ENCODE data around the gene APCDD1L.

Gene APCDD1L

GRCh38 chr20:58471193-58472164 lies 43.7 kb downstream of the APCDD1L start:
- no peak overlapping the region for H3K9ac ChIP-seq (ENCODE audit: low read length)
- no peaks in the 10 kb centered on the region for H3K27me3 ChIP-seq (ENCODE audit: insufficient read depth, low read length, poor library complexity)
- no peaks in the 10 kb centered on the region for H3K79me1 ChIP-seq (ENCODE audit: low read length)
- H3K4me3 ChIP-seq (ENCODE audit: low read length), result no peak overlapping the region
- H2AK5ac ChIP-seq (ENCODE audit: low read length), result no peak overlapping the region
- no peak overlapping the region for H3K23ac ChIP-seq (ENCODE audit: low read length)
- H3K18ac ChIP-seq (ENCODE audit: low read length), result no peak overlapping the region
- no peaks in the 10 kb centered on the region for H3K4me1 ChIP-seq (ENCODE audit: control insufficient read depth, low read depth, low read length)
- H2BK120ac ChIP-seq (ENCODE audit: low read depth, low read length), result no peak overlapping the region
- H4K8ac ChIP-seq (ENCODE audit: low read depth, low read length), result no peak overlapping the region
- no peak overlapping the region for H3K56ac ChIP-seq (ENCODE audit: low read length)
- no peaks in the 10 kb centered on the region for H3K36me3 ChIP-seq (ENCODE audit: control insufficient read depth, insufficient read depth, low read length)
- H2BK15ac ChIP-seq (replicated peaks; ENCODE audit: low read depth), result no peak overlapping the region
- no peak for DNase-seq
- no peak overlapping the region for H2BK5ac ChIP-seq (ENCODE audit: low read length)
- no peaks in the 10 kb centered on the region for H3K79me2 ChIP-seq (ENCODE audit: control insufficient read depth, insufficient read depth, low read length)
- WGBS (ENCODE audit: extremely low coverage, insufficient coverage, low lambda C conversion rate), result no CpG with 5 or more reads among the region's 26 CpGs
- H3K4me2 ChIP-seq (ENCODE audit: low read length), result no peak overlapping the region
- H4K5ac ChIP-seq (ENCODE audit: low read length), result no peak overlapping the region
- no peak overlapping the region for H3K4ac ChIP-seq (ENCODE audit: low read depth, low read length)
- H3K27ac ChIP-seq (ENCODE audit: low read depth, low read length), result no peak overlapping the region

GRCh38 chr20:58470336-58471192 lies 44.6 kb downstream of the APCDD1L start:
- Histone ChIP-seq H4K8ac (ENCODE audit: low read depth, low read length) (no peak overlapping the region), H3K4ac (ENCODE audit: low read depth, low read length) (no peak overlapping the region), H3K79me2 (ENCODE audit: control insufficient read depth, insufficient read depth, low read length) (no peaks in the 10 kb centered on the region), H2BK120ac (ENCODE audit: low read depth, low read length) (no peak overlapping the region), H3K56ac (ENCODE audit: low read length) (no peak overlapping the region), H4K5ac (ENCODE audit: low read length) (no peak overlapping the region), H2AK5ac (ENCODE audit: low read length) (no peak overlapping the region), H3K23ac (ENCODE audit: low read length) (no peak overlapping the region), H3K18ac (ENCODE audit: low read length) (no peak overlapping the region), H3K9ac (ENCODE audit: low read length) (no peak overlapping the region), H3K79me1 (ENCODE audit: low read length) (no peaks in the 10 kb centered on the region), H3K36me3 (ENCODE audit: control insufficient read depth, insufficient read depth, low read length) (no peaks in the 10 kb centered on the region), H2BK5ac (ENCODE audit: low read length) (no peak overlapping the region), H3K4me1 (ENCODE audit: control insufficient read depth, low read depth, low read length) (no peaks in the 10 kb centered on the region), H3K27me3 (ENCODE audit: insufficient read depth, low read length, poor library complexity) (no peaks in the 10 kb centered on the region), H3K27ac (ENCODE audit: low read depth, low read length) (no peak overlapping the region), H3K4me3 (ENCODE audit: low read length) (no peak overlapping the region), H3K4me2 (ENCODE audit: low read length) (no peak overlapping the region), H2BK15ac (replicated peaks; ENCODE audit: low read depth) (no peak overlapping the region)
- DNase-seq, result no peak
- WGBS (ENCODE audit: extremely low coverage, insufficient coverage, low lambda C conversion rate), result no CpG with 5 or more reads among the region's 19 CpGs

GRCh38 chr20:58469616-58470015 lies 45.6 kb downstream of the APCDD1L start:
- no peaks in the 10 kb centered on the region for H3K79me1 ChIP-seq (ENCODE audit: low read length)
- H3K79me2 ChIP-seq (ENCODE audit: control insufficient read depth, insufficient read depth, low read length), result no peaks in the 10 kb centered on the region
- no peak overlapping the region for H2BK5ac ChIP-seq (ENCODE audit: low read length)
- no peak overlapping the region for H3K4me2 ChIP-seq (ENCODE audit: low read length)
- H3K9ac ChIP-seq (ENCODE audit: low read length), result no peak overlapping the region
- WGBS (ENCODE audit: extremely low coverage, insufficient coverage, low lambda C conversion rate), result no CpG with 5 or more reads among the region's 12 CpGs
- no peak overlapping the region for H3K18ac ChIP-seq (ENCODE audit: low read length)
- no peak overlapping the region for H4K8ac ChIP-seq (ENCODE audit: low read depth, low read length)
- no peak overlapping the region for H3K23ac ChIP-seq (ENCODE audit: low read length)
- H3K4me3 ChIP-seq (ENCODE audit: low read length), result no peak overlapping the region
- no peak overlapping the region for H2BK120ac ChIP-seq (ENCODE audit: low read depth, low read length)
- H3K36me3 ChIP-seq (ENCODE audit: control insufficient read depth, insufficient read depth, low read length), result no peaks in the 10 kb centered on the region
- H3K4me1 ChIP-seq (ENCODE audit: control insufficient read depth, low read depth, low read length), result no peaks in the 10 kb centered on the region
- no peaks in the 10 kb centered on the region for H3K27me3 ChIP-seq (ENCODE audit: insufficient read depth, low read length, poor library complexity)
- H3K4ac ChIP-seq (ENCODE audit: low read depth, low read length), result no peak overlapping the region
- H4K5ac ChIP-seq (ENCODE audit: low read length), result no peak overlapping the region
- no peak overlapping the region for H3K56ac ChIP-seq (ENCODE audit: low read length)
- no peak overlapping the region for H2BK15ac ChIP-seq (replicated peaks; ENCODE audit: low read depth)
- DNase-seq, result no peak
- H2AK5ac ChIP-seq (ENCODE audit: low read length), result no peak overlapping the region
- H3K27ac ChIP-seq (ENCODE audit: low read depth, low read length), result no peak overlapping the region

DNA sequence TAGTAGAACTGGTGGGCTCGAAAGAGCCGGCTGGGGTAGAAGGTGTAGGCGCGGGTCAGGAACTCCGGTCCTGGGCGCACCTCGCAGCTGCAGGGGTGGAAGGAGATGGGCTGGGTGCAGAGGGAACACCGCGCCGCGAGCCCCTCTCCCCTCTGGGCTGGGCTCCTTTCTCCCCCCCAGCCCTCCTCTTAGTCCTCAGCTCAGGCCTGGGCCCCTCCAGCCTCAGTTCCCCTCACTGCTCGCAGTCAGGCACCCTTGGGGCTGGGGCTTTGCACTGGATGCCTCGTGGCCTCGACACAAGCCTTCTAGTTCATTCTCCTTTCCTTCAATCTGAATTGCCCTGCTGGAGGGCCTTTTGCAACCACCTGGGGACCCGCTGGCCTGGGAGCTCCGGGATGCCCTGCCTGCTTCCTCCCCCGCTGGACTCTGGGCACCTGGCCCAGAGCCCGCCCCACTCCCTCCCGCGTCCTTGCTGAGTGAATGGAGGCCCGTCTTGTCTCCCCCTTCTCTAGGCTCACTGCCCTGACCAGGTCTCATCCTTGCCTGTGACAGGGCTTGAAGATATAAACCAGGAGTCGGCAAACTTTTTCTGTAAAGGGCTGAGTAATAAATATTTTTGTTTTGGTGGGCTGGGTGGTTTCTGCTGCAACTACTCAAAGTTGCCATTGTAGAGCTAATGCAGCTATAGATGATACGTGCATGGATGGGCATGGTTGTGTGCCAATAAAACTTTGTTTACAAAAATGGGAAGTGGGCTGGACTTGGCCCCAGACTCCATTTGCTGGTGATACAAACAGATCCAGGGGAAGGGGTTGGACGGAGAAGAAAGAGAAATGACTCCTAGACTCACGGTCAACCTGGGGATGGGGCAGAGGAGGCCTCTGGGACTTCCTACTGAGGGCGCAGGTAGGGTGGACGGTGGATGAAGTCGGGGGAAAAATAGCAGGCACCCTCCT lies 47.3 kb downstream of the APCDD1L start:
- Histone ChIP-seq H3K4ac (ENCODE audit: low read depth, low read length) (no peak overlapping the region), H3K36me3 (ENCODE audit: control insufficient read depth, insufficient read depth, low read length) (no peaks in the 10 kb centered on the region), H3K27ac (ENCODE audit: low read depth, low read length) (no peak overlapping the region), H2BK120ac (ENCODE audit: low read depth, low read length) (no peak overlapping the region), H3K4me2 (ENCODE audit: low read length) (no peak overlapping the region), H3K23ac (ENCODE audit: low read length) (no peak overlapping the region), H3K4me1 (ENCODE audit: control insufficient read depth, low read depth, low read length) (no peaks in the 10 kb centered on the region), H4K8ac (ENCODE audit: low read depth, low read length) (no peak overlapping the region), H3K56ac (ENCODE audit: low read length) (no peak overlapping the region), H3K9ac (ENCODE audit: low read length) (no peak overlapping the region), H3K79me2 (ENCODE audit: control insufficient read depth, insufficient read depth, low read length) (no peaks in the 10 kb centered on the region), H4K5ac (ENCODE audit: low read length) (no peak overlapping the region), H2AK5ac (ENCODE audit: low read length) (no peak overlapping the region), H3K4me3 (ENCODE audit: low read length) (no peak overlapping the region), H3K79me1 (ENCODE audit: low read length) (no peaks in the 10 kb centered on the region), H3K18ac (ENCODE audit: low read length) (no peak overlapping the region), H2BK15ac (replicated peaks; ENCODE audit: low read depth) (no peak overlapping the region), H3K27me3 (ENCODE audit: insufficient read depth, low read length, poor library complexity) (no peaks in the 10 kb centered on the region), H2BK5ac (ENCODE audit: low read length) (no peak overlapping the region)
- DNase-seq, result no peak
- no CpG with 5 or more reads among the region's 28 CpGs for WGBS (ENCODE audit: extremely low coverage, insufficient coverage, low lambda C conversion rate)

- no peaks in the 10 kb centered on the region for H3K36me3 ChIP-seq (ENCODE audit: control insufficient read depth, insufficient read depth, low read length)
- H4K8ac ChIP-seq (ENCODE audit: low read depth, low read length), result no peak overlapping the region
- H2BK15ac ChIP-seq (replicated peaks; ENCODE audit: low read depth), result no peak overlapping the region
- H2BK5ac ChIP-seq (ENCODE audit: low read length), result no peak overlapping the region
- H3K23ac ChIP-seq (ENCODE audit: low read length), result no peak overlapping the region
- no peaks in the 10 kb centered on the region for H3K27me3 ChIP-seq (ENCODE audit: insufficient read depth, low read length, poor library complexity)
- no peak overlapping the region for H3K56ac ChIP-seq (ENCODE audit: low read length)
- H3K4me3 ChIP-seq (ENCODE audit: low read length), result no peak overlapping the region
- no peaks in the 10 kb centered on the region for H3K79me1 ChIP-seq (ENCODE audit: low read length)
- H3K4me1 ChIP-seq (ENCODE audit: control insufficient read depth, low read depth, low read length), result no peaks in the 10 kb centered on the region
- H2BK120ac ChIP-seq (ENCODE audit: low read depth, low read length), result no peak overlapping the region
- no peak for DNase-seq
- no peak overlapping the region for H2AK5ac ChIP-seq (ENCODE audit: low read length)
- H3K4ac ChIP-seq (ENCODE audit: low read depth, low read length), result no peak overlapping the region
- no CpG with 5 or more reads among the region's 68 CpGs for WGBS (ENCODE audit: extremely low coverage, insufficient coverage, low lambda C conversion rate)
- no peak overlapping the region for H3K18ac ChIP-seq (ENCODE audit: low read length)
- H3K9ac ChIP-seq (ENCODE audit: low read length), result no peak overlapping the region
- no peak overlapping the region for H4K5ac ChIP-seq (ENCODE audit: low read length)
- H3K79me2 ChIP-seq (ENCODE audit: control insufficient read depth, insufficient read depth, low read length), result no peaks in the 10 kb centered on the region
- H3K27ac ChIP-seq (ENCODE audit: low read depth, low read length), result no peak overlapping the region
- H3K4me2 ChIP-seq (ENCODE audit: low read length), result no peak overlapping the region
Observed at GRCh38 chr20:58466729-58467571, 48.2 kb downstream of the APCDD1L start.

Measured in mesendoderm (in vitro differentiated cells).